Activated CD4-positive, alpha-beta T cell treated with anti-CD3 and anti-CD28 coated beads, Interleukin-2, amount 10 ng/mL, durations not matched to agents 24 days and 14 days (primary cell): ENCODE data around the gene IRF1. TPM values are rescaled to one million over a fixed set of nuclear protein-coding genes. Genes with fewer than 3 reads are reported as not detected.
A peak's percentile ranks its signal among the peaks of the same experiment; 100 is the strongest.

ENCODE experiments used
- DNase-seq: peaks from one replicate; pipeline ENCODE4 v3.0.0; 2022
- H3K27ac Mint-ChIP-seq: one replicate; pipeline ENCODE4 v1.8.0; 2022; ENCODE audit warnings: mild to moderate bottlenecking, mixed read lengths
- H3K27me3 Mint-ChIP-seq: one replicate; pipeline ENCODE4 v1.8.0; 2022; ENCODE audit warnings: mixed read lengths
- H3K36me3 Mint-ChIP-seq: one replicate; pipeline ENCODE4 v1.8.0; 2022; ENCODE audit warnings: low read depth, mild to moderate bottlenecking, mixed read lengths
- H3K4me1 Mint-ChIP-seq: one replicate; pipeline ENCODE4 v1.8.0; 2021; ENCODE audit warnings: mixed read lengths
- H3K4me3 Mint-ChIP-seq: one replicate; pipeline ENCODE4 v1.8.0; 2022; ENCODE audit warnings: mild to moderate bottlenecking, moderate library complexity, mixed read lengths
- H3K9me3 Mint-ChIP-seq: one replicate; pipeline ENCODE4 v1.8.0; 2021; ENCODE audit warnings: mixed read lengths
- intact Hi-C: fragments of 100-400 bp; cut with micrococcal nuclease; formaldehyde crosslinking; loops from one replicate; pipeline ENCODE4 v1.15.1; 2023
- total RNA-seq: library from RNA; stranded (reverse); gene quantifications from 2 replicates; pipeline ENCODE4 v1.2.3, GENCODE V29; 2022

The IRF1 gene
- total RNA-seq, 1 donor from 2014 or later, result 181 TPM

- peaks cover 71% of the 10 kb centered on the region for H3K4me1 Mint-ChIP-seq
- H3K27me3 Mint-ChIP-seq, result no peaks in the 10 kb centered on the region
- H3K4me3 Mint-ChIP-seq, result peak overlapping the region; percentile 64
- no peaks in the 10 kb centered on the region for H3K9me3 Mint-ChIP-seq
- peaks cover 14% of the 10 kb centered on the region for H3K36me3 Mint-ChIP-seq
- peak overlapping the region; percentile 86 for H3K27ac Mint-ChIP-seq
- intact Hi-C loops, result no loop called here
- DNase-seq, result no peak
Observed at GRCh38 chr5:132471151-132471907, 19.2 kb downstream of the IRF1 start.

- H3K27me3 Mint-ChIP-seq, result no peaks in the 10 kb centered on the region
- H3K9me3 Mint-ChIP-seq, result no peaks in the 10 kb centered on the region
- no peak for DNase-seq
- H3K4me3 Mint-ChIP-seq, result no peak overlapping the region
- peaks cover 72% of the 10 kb centered on the region for H3K4me1 Mint-ChIP-seq
- intact Hi-C loops, result loop anchor here (1.0 kb wide), 1 partner anchor 18 kb away; no protein-coding TSS in a partner anchor
- H3K36me3 Mint-ChIP-seq, result peaks cover 12% of the 10 kb centered on the region
- H3K27ac Mint-ChIP-seq, result no peak overlapping the region
Observed at GRCh38 chr5:132470596-132470995, 20.0 kb downstream of the IRF1 start.

GRCh38 chr5:132470010-132470392, 20.6 kb downstream of the IRF1 start:
- peaks cover 75% of the 10 kb centered on the region for H3K4me1 Mint-ChIP-seq
- no peaks in the 10 kb centered on the region for H3K27me3 Mint-ChIP-seq
- no peak overlapping the region for H3K27ac Mint-ChIP-seq
- no peaks in the 10 kb centered on the region for H3K9me3 Mint-ChIP-seq
- no peak for DNase-seq
- intact Hi-C loops, result loop anchor here (1.0 kb wide), 1 partner anchor 18 kb away; no protein-coding TSS in a partner anchor
- peaks cover 12% of the 10 kb centered on the region for H3K36me3 Mint-ChIP-seq
- no peak overlapping the region for H3K4me3 Mint-ChIP-seq

GRCh38 chr5:132469380-132470009, 21.1 kb downstream of the IRF1 start:
- no peaks in the 10 kb centered on the region for H3K9me3 Mint-ChIP-seq
- no peaks in the 10 kb centered on the region for H3K27me3 Mint-ChIP-seq
- H3K4me3 Mint-ChIP-seq, result no peak overlapping the region
- no peak overlapping the region for H3K27ac Mint-ChIP-seq
- peaks cover 16% of the 10 kb centered on the region for H3K36me3 Mint-ChIP-seq
- intact Hi-C loops, result loop anchor here (1.0 kb wide), 1 partner anchor 19 kb away; no protein-coding TSS in a partner anchor
- no peak for DNase-seq
- H3K4me1 Mint-ChIP-seq, result peaks cover 75% of the 10 kb centered on the region

GRCh38 chr5:132468656-132469379, 21.8 kb downstream of the IRF1 start:
- Mint-ChIP-seq H3K4me1 (peaks cover 78% of the 10 kb centered on the region), H3K4me3 (no peak overlapping the region), H3K27me3 (no peaks in the 10 kb centered on the region), H3K36me3 (peaks cover 16% of the 10 kb centered on the region), H3K9me3 (no peaks in the 10 kb centered on the region), H3K27ac (no peak overlapping the region)
- intact Hi-C loops, result no loop called here
- no peak for DNase-seq

GRCh38 chr5:132467287-132467984, 23.1 kb downstream of the IRF1 start:
- Mint-ChIP-seq H3K4me3 (peak overlapping the region; percentile 64), H3K27ac (peak overlapping the region; percentile 80), H3K36me3 (peaks cover 20% of the 10 kb centered on the region), H3K27me3 (no peaks in the 10 kb centered on the region), H3K4me1 (peaks cover 81% of the 10 kb centered on the region), H3K9me3 (no peaks in the 10 kb centered on the region)
- no peak for DNase-seq
- intact Hi-C loops, result loop anchor here (2.0 kb wide), 1 partner anchor 23 kb away; the partner anchor contains the start of gene IRF1

GRCh38 chr5:132466433-132467286, 23.9 kb downstream of the IRF1 start:
- Mint-ChIP-seq H3K9me3 (no peaks in the 10 kb centered on the region), H3K4me3 (peak overlapping the region; percentile 64), H3K27me3 (no peaks in the 10 kb centered on the region), H3K36me3 (peaks cover 21% of the 10 kb centered on the region), H3K27ac (peak overlapping the region; percentile 80), H3K4me1 (peaks cover 81% of the 10 kb centered on the region)
- DNase-seq, result peak; percentile 93
- intact Hi-C loops, result loop anchor here (1.0 to 2.0 kb wide), 5 partner anchors 8 to 47 kb away; partner anchors contain the start of gene IRF1

- intact Hi-C loops, result no loop called here
- no peak for DNase-seq
- H3K4me3 Mint-ChIP-seq, result peak overlapping the region; percentile 64
- no peaks in the 10 kb centered on the region for H3K9me3 Mint-ChIP-seq
- H3K36me3 Mint-ChIP-seq, result peaks cover 31% of the 10 kb centered on the region
- H3K27ac Mint-ChIP-seq, result peak overlapping the region; percentile 80
- no peaks in the 10 kb centered on the region for H3K27me3 Mint-ChIP-seq
- H3K4me1 Mint-ChIP-seq, result peaks cover 79% of the 10 kb centered on the region
Observed at GRCh38 chr5:132465059-132465707, 25.4 kb downstream of the IRF1 start.

GRCh38 chr5:132464156-132464939, 26.2 kb downstream of the IRF1 start:
- intact Hi-C loops, result no loop called here
- peaks cover 81% of the 10 kb centered on the region for H3K4me1 Mint-ChIP-seq
- peak overlapping the region; percentile 80 for H3K27ac Mint-ChIP-seq
- peak overlapping the region; percentile 64 for H3K4me3 Mint-ChIP-seq
- peaks cover 28% of the 10 kb centered on the region for H3K36me3 Mint-ChIP-seq
- DNase-seq, result peak; percentile 80
- no peaks in the 10 kb centered on the region for H3K27me3 Mint-ChIP-seq
- H3K9me3 Mint-ChIP-seq, result no peaks in the 10 kb centered on the region

GRCh38 chr5:132463811-132464155, 26.8 kb downstream of the IRF1 start:
- Mint-ChIP-seq H3K4me1 (peaks cover 81% of the 10 kb centered on the region), H3K27me3 (no peaks in the 10 kb centered on the region), H3K27ac (peak overlapping the region; percentile 80), H3K36me3 (peaks cover 28% of the 10 kb centered on the region), H3K4me3 (peak overlapping the region; percentile 64), H3K9me3 (no peaks in the 10 kb centered on the region)
- intact Hi-C loops, result no loop called here
- DNase-seq, result peak; percentile 68

GRCh38 chr5:132462856-132463745, 27.5 kb downstream of the IRF1 start:
- Mint-ChIP-seq H3K36me3 (peaks cover 28% of the 10 kb centered on the region), H3K27me3 (no peaks in the 10 kb centered on the region), H3K27ac (peak overlapping the region; percentile 80), H3K4me3 (peak overlapping the region; percentile 24), H3K9me3 (no peaks in the 10 kb centered on the region), H3K4me1 (peaks cover 83% of the 10 kb centered on the region)
- intact Hi-C loops, result no loop called here
- DNase-seq, result no peak
